Effector memory CD4-positive, alpha-beta T cell (primary cell): Measurements from ENCODE around the gene MDH1.

Experiments used
- DNase-seq, 3 donors: peaks; one replicate each; pipeline ENCODE4 v3.0.0-alpha.2; 2020
- H3K27ac ChIP-seq: 2 replicates; pipeline ENCODE4 v1.7.0; 2013; ENCODE audit warnings: mild to moderate bottlenecking, low read length, moderate library complexity; ENCODE audit not compliant: insufficient read depth, poor library complexity, severe bottlenecking
- H3K27me3 ChIP-seq: replicated peaks from 2 replicates; pipeline ENCODE4 v1.7.0; 2013; ENCODE audit warnings: mild to moderate bottlenecking, low read length; ENCODE audit not compliant: insufficient read depth, control insufficient read depth, poor library complexity, severe bottlenecking
- H3K36me3 ChIP-seq: 2 replicates; pipeline ENCODE4 v1.7.0; 2013; ENCODE audit warnings: mild to moderate bottlenecking, low read length, moderate library complexity; ENCODE audit not compliant: control insufficient read depth, insufficient read depth
- H3K4me1 ChIP-seq: 2 replicates; pipeline ENCODE4 v1.7.0; 2013; ENCODE audit warnings: low read length, mild to moderate bottlenecking; ENCODE audit not compliant: control insufficient read depth, insufficient read depth, poor library complexity, severe bottlenecking
- H3K4me3 ChIP-seq: 2 replicates; pipeline ENCODE4 v1.7.0; 2013; ENCODE audit warnings: low read length, low read depth, mild to moderate bottlenecking; ENCODE audit not compliant: insufficient read depth, poor library complexity, severe bottlenecking
- H3K9me3 ChIP-seq: 2 replicates; pipeline ENCODE4 v1.7.0; 2013; ENCODE audit warnings: mild to moderate bottlenecking, low read length, moderate library complexity; ENCODE audit not compliant: control insufficient read depth

Gene MDH1

GRCh38 chr2:63628403-63628942, 39.7 kb downstream of the MDH1 start:
- Histone ChIP-seq H3K36me3 (no peaks in the 10 kb centered on the region), H3K9me3 (no peaks in the 10 kb centered on the region), H3K27me3 (no peaks in the 10 kb centered on the region), H3K27ac (no peak overlapping the region), H3K4me3 (no peak overlapping the region), H3K4me1 (no peaks in the 10 kb centered on the region)
- DNase-seq, result no peak

GRCh38 chr2:63631501-63631900, 42.7 kb downstream of the MDH1 start:
- DNase-seq, result no peak

GRCh38 chr2:63632382-63632781, 43.6 kb downstream of the MDH1 start:
- Histone ChIP-seq H3K4me1 (no peaks in the 10 kb centered on the region), H3K36me3 (no peaks in the 10 kb centered on the region), H3K9me3 (no peaks in the 10 kb centered on the region), H3K27me3 (no peaks in the 10 kb centered on the region), H3K27ac (no peak overlapping the region), H3K4me3 (no peak overlapping the region)
- DNase-seq, result no peak

More at GRCh38 chr2:63631501-63631900, 42.7 kb downstream of the MDH1 start:
- H3K27ac ChIP-seq, result no peak overlapping the region
- H3K9me3 ChIP-seq, result no peaks in the 10 kb centered on the region
- H3K27me3 ChIP-seq, result no peaks in the 10 kb centered on the region
- no peaks in the 10 kb centered on the region for H3K36me3 ChIP-seq
- no peaks in the 10 kb centered on the region for H3K4me1 ChIP-seq
- no peak overlapping the region for H3K4me3 ChIP-seq

- Histone ChIP-seq H3K27ac (no peak overlapping the region), H3K27me3 (no peaks in the 10 kb centered on the region), H3K4me3 (no peak overlapping the region), H3K4me1 (no peaks in the 10 kb centered on the region), H3K36me3 (no peaks in the 10 kb centered on the region), H3K9me3 (no peaks in the 10 kb centered on the region)
- DNase-seq, result no peak
Observed at GRCh38 chr2:63639344-63639743, 50.6 kb downstream of the MDH1 start.

DNA sequence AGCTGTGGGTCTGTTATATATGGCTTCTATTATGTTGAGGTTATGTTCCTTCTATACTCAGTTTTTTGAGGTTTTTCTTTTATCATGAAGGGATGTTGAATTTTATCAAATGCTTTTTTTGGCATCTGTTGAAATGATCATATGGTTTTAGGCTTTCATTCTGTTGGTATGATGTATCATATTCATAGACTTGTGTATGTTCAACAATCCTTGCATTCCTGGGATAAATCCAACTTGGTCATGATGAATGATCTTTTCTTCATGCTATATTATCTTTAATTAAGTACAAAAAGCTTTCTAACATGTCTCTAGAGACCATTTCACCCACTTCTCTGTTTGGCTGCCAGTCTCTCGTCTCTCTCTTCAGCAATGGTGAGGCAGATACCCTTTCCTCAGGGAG, 54.2 kb downstream of the MDH1 start:
- no peaks in the 10 kb centered on the region for H3K36me3 ChIP-seq
- DNase-seq, result no peak
- H3K4me1 ChIP-seq, result no peaks in the 10 kb centered on the region
- H3K27ac ChIP-seq, result no peak overlapping the region
- H3K9me3 ChIP-seq, result no peaks in the 10 kb centered on the region
- no peaks in the 10 kb centered on the region for H3K27me3 ChIP-seq
- H3K4me3 ChIP-seq, result no peak overlapping the region

GRCh38 chr2:63643486-63643885, 54.7 kb downstream of the MDH1 start:
- Histone ChIP-seq H3K27ac (no peak overlapping the region), H3K4me1 (no peaks in the 10 kb centered on the region), H3K27me3 (no peaks in the 10 kb centered on the region), H3K9me3 (no peaks in the 10 kb centered on the region), H3K36me3 (no peaks in the 10 kb centered on the region), H3K4me3 (no peak overlapping the region)
- no peak for DNase-seq

- no peak for DNase-seq
- Histone ChIP-seq H3K4me1 (no peaks in the 10 kb centered on the region), H3K9me3 (no peaks in the 10 kb centered on the region), H3K27ac (no peak overlapping the region), H3K27me3 (no peaks in the 10 kb centered on the region), H3K36me3 (no peaks in the 10 kb centered on the region), H3K4me3 (no peak overlapping the region)
Observed at GRCh38 chr2:63648632-63649031, 59.9 kb downstream of the MDH1 start.

- H3K9me3 ChIP-seq, result no peaks in the 10 kb centered on the region
- H3K4me3 ChIP-seq, result no peak overlapping the region
- no peak overlapping the region for H3K27ac ChIP-seq
- no peaks in the 10 kb centered on the region for H3K27me3 ChIP-seq
- no peaks in the 10 kb centered on the region for H3K36me3 ChIP-seq
- H3K4me1 ChIP-seq, result no peaks in the 10 kb centered on the region
- no peak for DNase-seq
Observed at GRCh38 chr2:63649829-63650228, 61.1 kb downstream of the MDH1 start.

GRCh38 chr2:63650756-63651155, 62.0 kb downstream of the MDH1 start:
- DNase-seq, result no peak
- Histone ChIP-seq H3K27me3 (no peaks in the 10 kb centered on the region), H3K9me3 (no peaks in the 10 kb centered on the region), H3K4me3 (no peak overlapping the region), H3K4me1 (no peaks in the 10 kb centered on the region), H3K27ac (no peak overlapping the region), H3K36me3 (no peaks in the 10 kb centered on the region)

DNA sequence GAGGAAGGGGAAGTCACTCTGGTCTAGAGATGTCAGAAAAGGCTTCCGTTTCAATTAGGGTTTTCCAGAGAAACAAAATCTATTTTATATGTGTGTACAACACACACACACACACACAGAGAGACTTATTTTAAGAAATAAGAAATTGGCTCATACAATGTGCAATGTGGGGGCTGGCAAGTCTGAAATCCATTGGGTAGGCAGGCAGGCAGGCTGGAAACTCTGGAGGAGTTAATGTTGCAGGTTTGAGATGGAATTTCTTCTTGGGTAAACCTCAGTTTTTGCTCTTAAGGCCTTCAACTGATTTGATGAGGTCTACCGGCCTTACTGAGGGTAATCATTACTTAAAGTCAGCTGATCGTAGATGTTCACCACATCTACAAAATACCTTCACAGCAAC, 62.6 kb downstream of the MDH1 start:
- Histone ChIP-seq H3K4me1 (no peaks in the 10 kb centered on the region), H3K4me3 (no peak overlapping the region), H3K27me3 (no peaks in the 10 kb centered on the region), H3K27ac (no peak overlapping the region), H3K9me3 (no peaks in the 10 kb centered on the region), H3K36me3 (no peaks in the 10 kb centered on the region)
- no peak for DNase-seq
